Activated CD4-positive, CD25-positive, alpha-beta regulatory T cell treated with anti-CD3 and anti-CD28 coated beads, Interleukin-2, amount 50 U/mL, for 16 hours (primary cell): ENCODE results near the gene VSTM2L.

ENCODE experiments used
- DNase-seq: peaks from one replicate; pipeline ENCODE4 v3.0.0-alpha.2; 2020; ENCODE audit warnings: low read depth, low spot score

The VSTM2L gene

GRCh38 chr20:37899105-37900045, 3.6 kb upstream of the VSTM2L start:
- DNase-seq, result no peak

- no peak for DNase-seq
Observed at GRCh38 chr20:37901240-37901639, 1.7 kb upstream of the VSTM2L start.

- DNase-seq, result no peak
Observed at GRCh38 chr20:37901654-37902503, 1.0 kb upstream of the VSTM2L start.

GRCh38 chr20:37903317-37904007, 535 bp downstream of the VSTM2L start:
- no peak for DNase-seq

- no peak for DNase-seq
Observed at GRCh38 chr20:37904008-37904642, 1.2 kb downstream of the VSTM2L start.

GRCh38 chr20:37904845-37905373, 2.0 kb downstream of the VSTM2L start:
- DNase-seq, result no peak

GRCh38 chr20:37905671-37906613, 3.0 kb downstream of the VSTM2L start:
- no peak for DNase-seq

- DNase-seq, result no peak
Observed at GRCh38 chr20:37907330-37907676, 4.4 kb downstream of the VSTM2L start.

- no peak for DNase-seq
Observed at GRCh38 chr20:37907677-37908401, 4.9 kb downstream of the VSTM2L start.

- no peak for DNase-seq
Observed at GRCh38 chr20:37911261-37911660, 8.3 kb downstream of the VSTM2L start.

- no peak for DNase-seq
Observed at GRCh38 chr20:37911838-37912281, 8.9 kb downstream of the VSTM2L start.

- no peak for DNase-seq
Observed at GRCh38 chr20:37912874-37913273, 9.9 kb downstream of the VSTM2L start.

- no peak for DNase-seq
Observed at GRCh38 chr20:37913567-37914366, 10.8 kb downstream of the VSTM2L start.

GRCh38 chr20:37914367-37914671, 11.4 kb downstream of the VSTM2L start:
- no peak for DNase-seq

GRCh38 chr20:37914672-37915433, 11.9 kb downstream of the VSTM2L start:
- no peak for DNase-seq

GRCh38 chr20:37915434-37915787, 12.5 kb downstream of the VSTM2L start:
- DNase-seq, result no peak

- no peak for DNase-seq
Observed at GRCh38 chr20:37915800-37916570, 13.1 kb downstream of the VSTM2L start.
